Nephron (organoid): ENCODE data around the gene KLK7.
"Not testable (repeated sequence)": the region's sequence is repeated elsewhere in the genome, so short reads cannot be mapped to it uniquely, and the experiment has no call there.

Source experiments
- H3K27ac Mint-ChIP-seq, 3 experiments: 2 replicates each; pipeline ENCODE4 v1.8.0; 2020; ENCODE audit warnings: mixed read lengths in 3 of 3, mild to moderate bottlenecking in 2 of 3, moderate library complexity in 1 of 3
- H3K27me3 Mint-ChIP-seq: 2 replicates; pipeline ENCODE4 v1.8.0; 2021; ENCODE audit warnings: low read depth, mild to moderate bottlenecking, moderate library complexity, mixed read lengths
- H3K36me3 Mint-ChIP-seq: 2 replicates; pipeline ENCODE4 v1.8.0; 2020; ENCODE audit warnings: low read depth, mixed read lengths
- H3K4me1 Mint-ChIP-seq: 2 replicates; pipeline ENCODE4 v1.8.0; 2020; ENCODE audit warnings: mixed read lengths
- H3K4me3 Mint-ChIP-seq, 3 experiments: 2 replicates each; pipeline ENCODE4 v1.8.0; 2020; ENCODE audit warnings: mild to moderate bottlenecking in 3 of 3, mixed read lengths in 3 of 3, moderate library complexity in 2 of 3
- H3K9me3 Mint-ChIP-seq: 2 replicates; pipeline ENCODE4 v1.8.0; 2020; ENCODE audit warnings: mixed read lengths
- TF ChIP-seq, protein P1 (sequence below), 3 experiments: fragments of 200-600 bp; sonication (generic); IDR thresholded peaks; one replicate each; pipeline ENCODE4 v1.5.0; 2021; ENCODE audit warnings: antibody characterized with exemption in 3 of 3; ENCODE audit not compliant: unreplicated experiment in 3 of 3

Gene KLK7

DNA sequence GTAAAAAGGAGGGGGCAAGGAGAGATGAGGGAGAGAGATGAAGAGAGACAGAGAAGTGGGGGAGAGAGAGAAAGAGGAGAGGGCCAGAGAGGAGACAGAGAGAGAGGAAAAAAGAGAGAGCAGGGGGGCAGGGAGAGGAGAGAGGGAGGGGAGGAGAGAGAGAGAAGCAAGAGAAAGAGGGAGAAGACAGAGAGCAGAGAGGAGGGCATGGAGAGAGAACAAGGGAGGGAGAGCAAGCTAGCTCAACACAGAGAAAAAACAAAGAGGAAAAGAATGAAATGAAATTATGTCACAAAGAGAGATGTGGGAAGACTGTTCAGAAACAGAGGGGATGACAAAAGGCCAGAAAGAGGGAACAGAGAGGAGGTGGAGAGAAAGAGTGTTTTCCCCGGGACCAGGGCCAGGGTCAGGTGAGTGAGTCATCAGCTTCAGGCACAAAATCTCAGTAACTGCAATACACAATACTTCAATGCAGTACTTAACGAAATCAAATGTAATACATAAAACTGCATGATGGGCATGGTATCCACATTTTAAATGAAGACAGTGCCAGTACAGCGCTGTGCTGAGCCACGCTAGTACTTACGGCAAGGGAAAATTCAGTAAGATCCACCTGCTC, 4.8 kb downstream of the KLK7 start:
- Mint-ChIP-seq H3K4me1 (peaks cover 16% of the 10 kb centered on the region), H3K36me3 (no peaks in the 10 kb centered on the region), H3K4me3 (no peak overlapping the region), H3K27me3 (peaks cover 28% of the 10 kb centered on the region), H3K9me3 (no peaks in the 10 kb centered on the region), H3K27ac (peak overlapping the region in 2 of 3 experiments; percentile 24 to 51)
- TF ChIP-seq, protein P1, sequence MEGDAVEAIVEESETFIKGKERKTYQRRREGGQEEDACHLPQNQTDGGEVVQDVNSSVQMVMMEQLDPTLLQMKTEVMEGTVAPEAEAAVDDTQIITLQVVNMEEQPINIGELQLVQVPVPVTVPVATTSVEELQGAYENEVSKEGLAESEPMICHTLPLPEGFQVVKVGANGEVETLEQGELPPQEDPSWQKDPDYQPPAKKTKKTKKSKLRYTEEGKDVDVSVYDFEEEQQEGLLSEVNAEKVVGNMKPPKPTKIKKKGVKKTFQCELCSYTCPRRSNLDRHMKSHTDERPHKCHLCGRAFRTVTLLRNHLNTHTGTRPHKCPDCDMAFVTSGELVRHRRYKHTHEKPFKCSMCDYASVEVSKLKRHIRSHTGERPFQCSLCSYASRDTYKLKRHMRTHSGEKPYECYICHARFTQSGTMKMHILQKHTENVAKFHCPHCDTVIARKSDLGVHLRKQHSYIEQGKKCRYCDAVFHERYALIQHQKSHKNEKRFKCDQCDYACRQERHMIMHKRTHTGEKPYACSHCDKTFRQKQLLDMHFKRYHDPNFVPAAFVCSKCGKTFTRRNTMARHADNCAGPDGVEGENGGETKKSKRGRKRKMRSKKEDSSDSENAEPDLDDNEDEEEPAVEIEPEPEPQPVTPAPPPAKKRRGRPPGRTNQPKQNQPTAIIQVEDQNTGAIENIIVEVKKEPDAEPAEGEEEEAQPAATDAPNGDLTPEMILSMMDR (IDR thresholded peaks at IDR 0.05; ENCODE audit: unreplicated experiment in 3 of 3): no peak

DNA sequence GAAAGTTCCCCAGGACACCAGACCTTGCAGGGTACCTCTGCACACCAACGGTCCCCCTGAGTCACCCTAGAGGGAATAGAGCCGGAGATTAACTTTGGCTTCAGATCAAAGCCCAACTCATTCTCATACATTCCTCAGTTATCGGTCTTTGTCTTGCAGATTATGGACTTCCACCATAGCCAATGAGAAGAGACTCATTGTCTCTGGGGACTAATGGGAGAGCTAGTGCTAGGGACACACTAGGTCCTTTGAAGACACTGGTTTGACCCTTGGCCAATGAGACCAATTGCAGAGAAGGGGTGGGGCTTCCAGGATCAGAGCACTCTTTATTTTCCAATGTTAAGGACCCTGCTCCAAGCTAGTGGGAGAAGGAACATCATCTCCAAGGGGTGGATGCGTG, 6.1 kb downstream of the KLK7 start:
- no peak overlapping the region for H3K27ac Mint-ChIP-seq
- H3K36me3 Mint-ChIP-seq: no peaks in the 10 kb centered on the region

DNA sequence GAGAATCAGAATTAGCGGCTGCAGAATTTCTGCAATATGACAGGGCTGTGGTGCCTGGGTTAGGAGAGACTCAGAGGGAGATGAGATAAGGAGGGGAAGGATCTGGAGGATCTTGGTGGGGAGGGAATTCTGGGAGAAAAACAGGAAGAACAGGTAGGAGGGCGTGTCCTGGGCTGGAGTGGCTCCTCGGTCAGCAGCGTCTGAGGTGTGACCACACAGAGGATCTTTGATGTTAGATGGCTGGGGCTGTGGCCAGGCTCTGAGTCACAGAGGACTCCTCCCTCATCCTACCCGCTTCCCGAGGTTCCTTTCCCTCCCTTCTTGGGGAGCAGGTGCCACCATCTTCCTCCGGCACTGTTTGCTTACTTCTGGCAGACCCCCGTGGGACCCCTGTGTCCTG, 8.0 kb downstream of the KLK7 start:
- Mint-ChIP-seq H3K4me3 (no peak overlapping the region), H3K36me3 (no peaks in the 10 kb centered on the region), H3K27ac (peak overlapping the region in 1 of 3 experiments; percentile 60), H3K27me3 (peaks cover 25% of the 10 kb centered on the region), H3K4me1 (peaks cover 10% of the 10 kb centered on the region), H3K9me3 (no peaks in the 10 kb centered on the region)
- TF ChIP-seq, protein P1 (IDR thresholded peaks at IDR 0.05; ENCODE audit: unreplicated experiment in 3 of 3): no peak

More for the DNA sequence above, 6.1 kb downstream of the KLK7 start:
- H3K27me3 Mint-ChIP-seq: peaks cover 34% of the 10 kb centered on the region
- H3K4me3 Mint-ChIP-seq: no peak overlapping the region
- peaks cover 16% of the 10 kb centered on the region for H3K4me1 Mint-ChIP-seq
- TF ChIP-seq, protein P1 (IDR thresholded peaks at IDR 0.05; ENCODE audit: unreplicated experiment in 3 of 3): no peak
- no peaks in the 10 kb centered on the region for H3K9me3 Mint-ChIP-seq

DNA sequence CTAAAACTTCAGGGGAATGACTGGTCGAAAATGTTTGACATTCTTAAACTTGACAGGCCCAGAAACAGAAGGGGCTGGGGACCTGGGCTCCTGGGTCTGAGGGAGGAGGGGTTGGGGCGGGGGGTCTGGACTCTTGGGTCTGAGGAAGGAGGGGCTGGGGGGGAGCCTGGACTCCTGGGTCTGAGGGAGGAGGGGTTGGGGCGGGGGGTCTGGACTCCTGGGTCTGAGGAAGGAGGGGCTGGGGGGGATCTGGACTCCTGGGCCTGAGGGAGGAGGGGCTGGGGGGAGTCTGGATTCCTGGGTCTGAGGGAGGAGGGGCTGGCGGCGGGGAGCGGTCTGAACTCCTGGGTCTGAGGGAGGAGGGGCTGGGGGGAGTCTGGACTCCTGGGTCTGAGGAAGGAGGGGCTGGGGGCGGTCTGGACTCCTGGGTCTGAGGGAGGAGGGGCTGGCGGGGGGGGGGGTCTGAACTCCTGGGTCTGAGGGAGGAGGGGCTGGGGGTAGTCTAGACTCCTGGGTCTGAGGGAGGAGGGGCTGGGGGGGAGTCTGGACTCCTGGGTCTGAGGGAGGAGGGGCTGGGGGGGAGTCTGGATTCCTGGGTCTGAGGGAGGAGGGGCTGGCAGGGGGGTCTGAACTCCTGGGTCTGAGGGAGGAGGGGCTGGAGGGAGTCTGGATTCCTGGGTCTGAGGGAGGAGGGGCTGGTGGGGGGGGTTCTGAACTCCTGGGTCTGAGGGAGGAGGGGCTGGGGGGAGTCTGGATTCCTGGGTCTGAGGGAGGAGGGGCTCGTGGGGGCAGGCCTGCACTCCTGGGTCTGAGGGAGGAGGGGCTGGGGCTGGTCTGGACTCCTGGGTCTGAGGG, 8.8 kb downstream of the KLK7 start:
- Mint-ChIP-seq H3K27me3 (peaks cover 18% of the 10 kb centered on the region), H3K27ac (peak overlapping the region; percentile 41 to 87 (median 75)), H3K9me3 (no peaks in the 10 kb centered on the region), H3K36me3 (no peaks in the 10 kb centered on the region), H3K4me1 (peaks cover 10% of the 10 kb centered on the region), H3K4me3 (no peak overlapping the region)
- TF ChIP-seq, protein P1 (IDR thresholded peaks at IDR 0.05; ENCODE audit: unreplicated experiment in 3 of 3): no peak

DNA sequence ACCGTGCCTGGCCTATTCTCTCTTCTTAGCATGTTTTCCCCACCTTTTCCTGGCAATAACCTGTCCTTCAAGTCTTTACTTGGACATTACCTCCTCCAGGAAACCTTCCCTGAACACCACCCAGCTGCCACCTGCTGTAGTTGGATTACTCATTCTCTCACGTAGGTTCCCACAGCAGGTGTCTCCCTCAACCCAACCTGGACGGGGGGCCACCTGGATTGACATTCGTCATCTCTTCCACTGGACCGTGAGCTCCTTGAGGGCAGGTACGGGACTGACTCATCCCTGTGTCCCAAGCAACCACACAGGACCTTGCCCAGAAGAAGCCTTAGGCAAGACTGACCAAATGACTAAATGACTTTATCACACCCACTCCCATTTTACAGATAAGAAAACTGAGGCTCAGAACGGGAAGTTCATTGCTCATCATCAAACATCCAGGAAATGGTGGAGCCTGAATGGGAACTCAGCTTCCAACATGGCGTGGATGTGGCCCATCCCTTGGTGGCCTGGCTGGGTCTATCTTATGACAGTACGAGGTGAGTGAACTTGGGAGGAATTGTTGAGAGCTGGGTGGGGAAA, 10.8 kb downstream of the KLK7 start:
- TF ChIP-seq, protein P1 (IDR thresholded peaks at IDR 0.05; ENCODE audit: unreplicated experiment in 3 of 3): no peak
- peaks cover 18% of the 10 kb centered on the region for H3K27me3 Mint-ChIP-seq
- H3K27ac Mint-ChIP-seq: peak overlapping the region in 2 of 3 experiments; percentile 1 to 30
- H3K4me1 Mint-ChIP-seq: peaks cover 5% of the 10 kb centered on the region
- no peaks in the 10 kb centered on the region for H3K36me3 Mint-ChIP-seq
- H3K4me3 Mint-ChIP-seq: no peak overlapping the region
- H3K9me3 Mint-ChIP-seq: no peaks in the 10 kb centered on the region

DNA sequence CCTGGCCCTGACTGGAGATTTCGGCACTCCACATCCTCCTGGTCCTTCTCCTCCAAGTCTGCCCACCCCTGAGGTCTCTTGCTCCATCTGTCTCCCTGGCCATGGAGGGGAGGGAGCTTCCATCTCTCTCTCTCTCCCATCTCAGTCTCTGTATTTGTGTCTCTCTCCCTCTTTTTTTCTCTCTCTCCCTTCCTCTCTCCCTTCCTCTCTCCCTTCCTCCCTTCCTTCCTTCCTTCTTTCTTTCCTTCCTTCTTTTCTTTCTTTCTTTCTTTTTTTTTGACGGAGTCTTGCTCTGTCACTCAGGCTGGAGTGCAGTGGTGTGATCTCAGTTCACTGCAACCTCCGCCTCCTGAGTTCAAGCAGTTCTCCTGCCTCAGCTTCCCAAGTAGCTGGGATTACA, 13.9 kb downstream of the KLK7 start:
- H3K36me3 Mint-ChIP-seq, H3K4me1 Mint-ChIP-seq, H3K9me3 Mint-ChIP-seq: not testable (repeated sequence)
- Mint-ChIP-seq H3K4me3 (peak overlapping the region in 1 of 3 experiments; percentile 18), H3K27me3 (peaks cover 18% of the 10 kb centered on the region), H3K27ac (peak overlapping the region in 2 of 3 experiments; percentile 84 to 86)
